SK-N-SH treated with all-trans-retinoic acid at 6 μM for 48 hours (cell line): Measurements from ENCODE around the gene COMMD8.

ENCODE experiments used
- ATAC-seq: fragments of 200-7000 bp; cut with Tn5 transposase; 3 replicates; pipeline ENCODE4 v1.9.1; 2020; ENCODE audit warnings: mild to moderate bottlenecking, moderate library complexity
- ARNTL ChIP-seq: fragments of 450-650 bp; formaldehyde crosslinking; IDR thresholded peaks from 2 replicates; pipeline ENCODE4 v1.5.0; 2020; ENCODE audit warnings: low read depth, mild to moderate bottlenecking, moderate library complexity, borderline replicate concordance
- BACH2 ChIP-seq: fragments of 250-450 bp; sonication (Bioruptor Pico); IDR thresholded peaks from 2 replicates; pipeline ENCODE4 v1.9.0; 2021; ENCODE audit warnings: mild to moderate bottlenecking, borderline replicate concordance
- CREB5 ChIP-seq: fragments of 250-450 bp; sonication (Bioruptor Pico); IDR thresholded peaks from 2 replicates; pipeline ENCODE4 v1.5.1; 2020; ENCODE audit warnings: low read depth, mild to moderate bottlenecking, moderate library complexity
- CSDC2 ChIP-seq: fragments of 250-450 bp; sonication (Bioruptor Pico); IDR thresholded peaks from 2 replicates; pipeline ENCODE4 v1.5.0; 2020; ENCODE audit warnings: mild to moderate bottlenecking, moderate library complexity
- CSRNP3 ChIP-seq: fragments of 250-450 bp; sonication (Bioruptor Pico); IDR thresholded peaks from 2 replicates; pipeline ENCODE4 v1.5.1; 2021; ENCODE audit warnings: mild to moderate bottlenecking, moderate library complexity
- ESRRG ChIP-seq: fragments of 250-450 bp; sonication (Bioruptor Pico); IDR thresholded peaks from 2 replicates; pipeline ENCODE4 v1.6.1; 2021; ENCODE audit warnings: mild to moderate bottlenecking
- GLIS3 ChIP-seq: fragments of 250-450 bp; sonication (Bioruptor Pico); IDR thresholded peaks from 2 replicates; pipeline ENCODE4 v1.5.0; 2020; ENCODE audit warnings: mild to moderate bottlenecking, moderate library complexity
- ISL1 ChIP-seq: fragments of 250-450 bp; sonication (Bioruptor Pico); IDR thresholded peaks from 2 replicates; pipeline ENCODE4 v2.1.2; 2022; ENCODE audit warnings: mild to moderate bottlenecking, moderate library complexity
- OSR1 ChIP-seq: fragments of 250-450 bp; sonication (Bioruptor Pico); IDR thresholded peaks from 2 replicates; pipeline ENCODE4 v1.8.0; 2022; ENCODE audit warnings: moderate library complexity, mild to moderate bottlenecking, inconsistent platforms
- POU6F1 ChIP-seq: fragments of 250-450 bp; sonication (Bioruptor Pico); IDR thresholded peaks from 2 replicates; pipeline ENCODE4 v1.8.0; 2021; ENCODE audit warnings: low read depth, mild to moderate bottlenecking, moderate library complexity, borderline replicate concordance
- PPARA ChIP-seq: fragments of 250-450 bp; sonication (Bioruptor Pico); IDR thresholded peaks from 2 replicates; pipeline ENCODE4 v1.5.0; 2020; ENCODE audit warnings: mild to moderate bottlenecking, borderline replicate concordance
- RARB ChIP-seq: fragments of 250-450 bp; sonication (Bioruptor Pico); IDR thresholded peaks from 2 replicates; pipeline ENCODE4 v1.8.0; 2021; ENCODE audit warnings: mild to moderate bottlenecking, moderate library complexity
- SNAI2 ChIP-seq: fragments of 250-450 bp; sonication (Bioruptor Pico); IDR thresholded peaks from 2 replicates; pipeline ENCODE4 v1.5.0; 2020; ENCODE audit warnings: mild to moderate bottlenecking, moderate library complexity
- TCF4 ChIP-seq: fragments of 250-450 bp; sonication (Bioruptor Pico); IDR thresholded peaks from 2 replicates; pipeline ENCODE4 v1.8.0; 2021; ENCODE audit warnings: mild to moderate bottlenecking, moderate library complexity, borderline replicate concordance
- TOX ChIP-seq: fragments of 250-450 bp; sonication (Bioruptor Pico); IDR thresholded peaks from 2 replicates; pipeline ENCODE4 v1.8.0; 2021; ENCODE audit warnings: mild to moderate bottlenecking, moderate library complexity, borderline replicate concordance
- TSHZ2 ChIP-seq: fragments of 250-450 bp; sonication (Bioruptor Pico); IDR thresholded peaks from 2 replicates; pipeline ENCODE4 v1.5.0; 2020; ENCODE audit warnings: mild to moderate bottlenecking, moderate library complexity
- ZC3H10 ChIP-seq: fragments of 250-450 bp; sonication (Bioruptor Pico); IDR thresholded peaks from 2 replicates; pipeline ENCODE4 v1.5.1; 2021; ENCODE audit warnings: mild to moderate bottlenecking, moderate library complexity
- ZFP3 ChIP-seq: fragments of 250-450 bp; sonication (Bioruptor Pico); IDR thresholded peaks from 2 replicates; pipeline ENCODE4 v1.5.0; 2020; ENCODE audit warnings: mild to moderate bottlenecking, moderate library complexity
- ZFP30 ChIP-seq: fragments of 450-650 bp; formaldehyde crosslinking; IDR thresholded peaks from 2 replicates; pipeline ENCODE4 v1.5.0; 2022; ENCODE audit warnings: mild to moderate bottlenecking, moderate library complexity
- ZNF70 ChIP-seq: fragments of 450-650 bp; formaldehyde crosslinking; IDR thresholded peaks from 2 replicates; pipeline ENCODE4 v1.5.0; 2020; ENCODE audit warnings: mild to moderate bottlenecking, moderate library complexity
- ZNF8 ChIP-seq: fragments of 450-650 bp; formaldehyde crosslinking; IDR thresholded peaks from 2 replicates; pipeline ENCODE4 v1.5.0; 2020; ENCODE audit warnings: mild to moderate bottlenecking, moderate library complexity

Gene COMMD8

GRCh38 chr4:47427935-47428334 is 35.6 kb downstream of the COMMD8 start:
- no peak for ATAC-seq
- TF ChIP-seq ZFP3 (no peak), RARB (CRISPR knock-in tag) (no peak), POU6F1 (CRISPR knock-in tag) (no peak), PPARA (CRISPR knock-in tag) (no peak), TOX (CRISPR knock-in tag) (no peak), ARNTL (no peak), ESRRG (CRISPR knock-in tag) (no peak), CSDC2 (CRISPR knock-in tag) (no peak), CREB5 (no peak), ZNF8 (CRISPR knock-in tag) (no peak), CSRNP3 (CRISPR knock-in tag) (no peak), TCF4 (CRISPR knock-in tag) (no peak), TSHZ2 (CRISPR knock-in tag) (no peak)

GRCh38 chr4:47425628-47426027 is 37.9 kb downstream of the COMMD8 start:
- ATAC-seq: no peak
- TF ChIP-seq TOX (CRISPR knock-in tag) (no peak), ESRRG (CRISPR knock-in tag) (no peak), GLIS3 (CRISPR knock-in tag) (no peak), ZFP30 (CRISPR knock-in tag) (no peak), TCF4 (CRISPR knock-in tag) (no peak), OSR1 (CRISPR knock-in tag) (no peak), ZNF8 (CRISPR knock-in tag) (no peak), SNAI2 (CRISPR knock-in tag) (no peak), TSHZ2 (CRISPR knock-in tag) (no peak), ZNF70 (no peak), POU6F1 (CRISPR knock-in tag) (no peak), BACH2 (CRISPR knock-in tag) (no peak), CSRNP3 (CRISPR knock-in tag) (no peak), ISL1 (CRISPR knock-in tag) (no peak), CSDC2 (CRISPR knock-in tag) (no peak), ZC3H10 (CRISPR knock-in tag) (no peak), ARNTL (no peak), RARB (CRISPR knock-in tag) (no peak), ZFP3 (no peak)
